H9 (cell line): ENCODE data around the gene MTOR. TPM values are rescaled to one million over a fixed set of nuclear protein-coding genes. Genes with fewer than 3 reads are reported as not detected.

Source experiments
- DNase-seq: peaks from one replicate; pipeline ENCODE4 v3.0.0-alpha.2; 2017
- H2AFZ ChIP-seq: one replicate; pipeline ENCODE4 v1.6.1; 2013; ENCODE audit warnings: mild to moderate bottlenecking, low read length, control low read depth, moderate library complexity
- H2AK5ac ChIP-seq: 2 replicates; pipeline ENCODE4 v1.6.1; 2013; ENCODE audit warnings: low read length, control low read depth, mixed read lengths; ENCODE audit not compliant: insufficient read length
- H2BK120ac ChIP-seq: one replicate; pipeline ENCODE4 v1.6.1; 2013; ENCODE audit warnings: low read depth, mild to moderate bottlenecking, low read length, control low read depth, inconsistent platforms; ENCODE audit not compliant: poor library complexity, severe bottlenecking
- H2BK12ac ChIP-seq: 2 replicates; pipeline ENCODE4 v1.6.1; 2013; ENCODE audit warnings: low read length, control low read depth, mixed read lengths, low read depth; ENCODE audit not compliant: insufficient read length
- H2BK15ac ChIP-seq: 2 replicates; pipeline ENCODE4 v1.6.1; 2013; ENCODE audit warnings: low read depth, low read length, control low read depth
- H2BK20ac ChIP-seq: one replicate; pipeline ENCODE4 v1.6.1; 2013; ENCODE audit warnings: low read depth, mild to moderate bottlenecking, low read length, control low read depth, inconsistent platforms; ENCODE audit not compliant: poor library complexity, severe bottlenecking
- H2BK5ac ChIP-seq: 2 replicates; pipeline ENCODE4 v1.6.1; 2013; ENCODE audit warnings: low read length, control low read depth, mixed read lengths; ENCODE audit not compliant: insufficient read length
- H3K14ac ChIP-seq: 2 replicates; pipeline ENCODE4 v1.6.1; 2013; ENCODE audit warnings: low read length, control low read depth; ENCODE audit not compliant: insufficient read depth
- H3K18ac ChIP-seq: 2 replicates; pipeline ENCODE4 v1.6.1; 2013; ENCODE audit warnings: low read depth, mild to moderate bottlenecking, mixed read lengths, low read length, control low read depth; ENCODE audit not compliant: insufficient read length
- H3K23ac ChIP-seq: 2 replicates; pipeline ENCODE4 v1.6.1; 2013; ENCODE audit warnings: low read length, control low read depth, mixed read lengths, low read depth; ENCODE audit not compliant: insufficient read length
- H3K23me2 ChIP-seq: 2 replicates; pipeline ENCODE4 v1.6.1; 2013; ENCODE audit warnings: low read depth, mild to moderate bottlenecking, mixed read lengths, low read length, control low read depth; ENCODE audit not compliant: insufficient read length, poor library complexity, severe bottlenecking
- H3K27ac ChIP-seq: 2 replicates; pipeline ENCODE4 v1.5.1; 2013; ENCODE audit warnings: low read length, control low read depth, mixed read lengths, low read depth; ENCODE audit not compliant: insufficient read length
- H3K27me3 ChIP-seq: 2 replicates; pipeline ENCODE4 v1.6.1; 2013; ENCODE audit warnings: low read length, control low read depth, inconsistent platforms; ENCODE audit not compliant: insufficient read depth
- H3K4ac ChIP-seq: 2 replicates; pipeline ENCODE4 v1.6.1; 2013; ENCODE audit warnings: low read depth, mild to moderate bottlenecking, control low read depth, inconsistent platforms, low read length, moderate library complexity
- H3K4me1 ChIP-seq: 2 replicates; pipeline ENCODE4 v1.6.1; 2013; ENCODE audit warnings: low read length, control low read depth, inconsistent platforms; ENCODE audit not compliant: insufficient read depth
- H3K4me2 ChIP-seq: 2 replicates; pipeline ENCODE4 v1.6.1; 2013; ENCODE audit warnings: low read length, control low read depth, mixed read lengths; ENCODE audit not compliant: insufficient read length, insufficient read depth
- H3K56ac ChIP-seq: 2 replicates; pipeline ENCODE4 v1.6.1; 2013; ENCODE audit warnings: low read depth, mild to moderate bottlenecking, mixed read lengths, low read length, control low read depth; ENCODE audit not compliant: insufficient read length
- H3K79me1 ChIP-seq: 2 replicates; pipeline ENCODE4 v1.6.1; 2013; ENCODE audit warnings: low read depth, mild to moderate bottlenecking, moderate library complexity, low read length, control low read depth, inconsistent platforms; ENCODE audit not compliant: insufficient read depth, poor library complexity, severe bottlenecking
- H3K79me2 ChIP-seq: 2 replicates; pipeline ENCODE4 v1.6.1; 2013; ENCODE audit warnings: low read length, control low read depth, inconsistent platforms; ENCODE audit not compliant: insufficient read depth
- H3K9ac ChIP-seq: 2 replicates; pipeline ENCODE4 v1.6.1; 2013; ENCODE audit warnings: low read length, control low read depth, mixed read lengths; ENCODE audit not compliant: insufficient read length; ENCODE audit errors: extremely low read depth
- H3K9me3 ChIP-seq: one replicate; pipeline ENCODE4 v1.6.1; 2013; ENCODE audit warnings: low read depth, low read length, inconsistent platforms; ENCODE audit not compliant: control insufficient read depth
- H3T11ph ChIP-seq: one replicate; pipeline ENCODE4 v1.6.1; 2013; ENCODE audit warnings: mild to moderate bottlenecking, low read length, control low read depth, inconsistent platforms
- H4K20me1 ChIP-seq: one replicate; pipeline ENCODE4 v1.6.1; 2013; ENCODE audit not compliant: control insufficient read depth, insufficient read length, insufficient read depth
- H4K5ac ChIP-seq: 2 replicates; pipeline ENCODE4 v1.6.1; 2013; ENCODE audit warnings: low read depth, mild to moderate bottlenecking, mixed read lengths, low read length, control low read depth; ENCODE audit not compliant: insufficient read length
- H4K8ac ChIP-seq: replicated peaks from 2 replicates; pipeline ENCODE4 v1.6.1; 2013; ENCODE audit warnings: low read length, control low read depth, mixed read lengths, low read depth; ENCODE audit not compliant: insufficient read length
- H4K91ac ChIP-seq: 2 replicates; pipeline ENCODE4 v1.6.1; 2013; ENCODE audit warnings: low read depth, mild to moderate bottlenecking, moderate library complexity, mixed read lengths, low read length, control low read depth; ENCODE audit not compliant: insufficient read length
- H3K27ac Mint-ChIP-seq, 3 experiments: 2 replicates in 2 of 3; 3 replicates in 1 of 3; pipeline ENCODE4 v1.8.0; 2020 to 2021; ENCODE audit warnings: mixed read lengths in 3 of 3, mild to moderate bottlenecking in 1 of 3, moderate library complexity in 1 of 3
- H3K27me3 Mint-ChIP-seq: 2 replicates; pipeline ENCODE4 v1.8.0; 2021; ENCODE audit warnings: low read depth, mild to moderate bottlenecking, moderate library complexity, mixed read lengths
- H3K36me3 Mint-ChIP-seq, 3 experiments: 2 replicates in 2 of 3; 3 replicates in 1 of 3; pipeline ENCODE4 v1.8.0; 2020 to 2021; ENCODE audit warnings: low read depth in 3 of 3, mixed read lengths in 3 of 3; ENCODE audit not compliant: insufficient read depth in 1 of 3
- H3K4me1 Mint-ChIP-seq, 2 experiments: 2 replicates each; pipeline ENCODE4 v1.8.0; 2020; ENCODE audit warnings: mixed read lengths in 2 of 2
- H3K4me3 Mint-ChIP-seq, 2 experiments: 2 replicates in 1 of 2; 3 replicates in 1 of 2; pipeline ENCODE4 v1.8.0; 2020 to 2021; ENCODE audit warnings: mild to moderate bottlenecking in 2 of 2, mixed read lengths in 2 of 2, moderate library complexity in 1 of 2
- H3K9me3 Mint-ChIP-seq, 2 experiments: 2 replicates in 1 of 2; 3 replicates in 1 of 2; pipeline ENCODE4 v1.8.0; 2020; ENCODE audit warnings: mild to moderate bottlenecking in 2 of 2, mixed read lengths in 2 of 2, moderate library complexity in 1 of 2
- CTCF ChIP-seq: fragments of 200-600 bp; sonication (generic); conservative IDR thresholded peaks from 3 replicates; pipeline ENCODE4 v1.8.0; 2021; ENCODE audit warnings: antibody characterized with exemption, mild to moderate bottlenecking
- WGBS: extraction: QIAGEN DNeasy Blood & Tissue Kit; methylation state at CpG from one replicate; pipeline ENCODE4 v1.1.7; 2013; ENCODE audit warnings: missing lambda C conversion rate, low lambda C conversion rate, mixed read lengths; ENCODE audit not compliant: insufficient read length; ENCODE audit errors: extremely low coverage; 5-methylcytosine and 5-hydroxymethylcytosine counted together
- total RNA-seq: library from RNA; stranded (reverse); gene quantifications from 2 replicates; pipeline ENCODE4 v1.2.1, GENCODE V29; 2021

The MTOR gene
- total RNA-seq, 1 experiment from 2014 or later = 67.5 TPM

- Histone ChIP-seq H3K9ac (no peak overlapping the region), H3K23me2 (no peaks in the 10 kb centered on the region), H2BK120ac (no peak overlapping the region), H3K79me1 (no peaks in the 10 kb centered on the region), H3K27ac (no peak overlapping the region), H4K20me1 (no peaks in the 10 kb centered on the region), H3K4me1 (peaks cover 9% of the 10 kb centered on the region; the same call in 1 of the 2 replicates), H3K56ac (no peak overlapping the region), H4K91ac (no peak overlapping the region), H2BK5ac (no peak overlapping the region), H4K5ac (no peak overlapping the region), H3K27me3 (no peaks in the 10 kb centered on the region), H3K9me3 (no peaks in the 10 kb centered on the region), H4K8ac (no peak overlapping the region), H3K23ac (no peak overlapping the region), H2AK5ac (no peak overlapping the region), H3K4ac (no peak overlapping the region), H3K18ac (no peak overlapping the region), H3T11ph (no peak overlapping the region), H2BK15ac (no peak overlapping the region), H3K14ac (no peak overlapping the region), H3K4me2 (no peak overlapping the region), H2BK12ac (no peak overlapping the region), H3K79me2 (no peaks in the 10 kb centered on the region), H2AFZ (no peak overlapping the region), H2BK20ac (no peak overlapping the region)
- no peak for DNase-seq
- TF ChIP-seq CTCF = no peak
- no peaks in the 10 kb centered on the region; a peak in 1 of 5 replicates for H3K9me3 Mint-ChIP-seq
- peaks cover 11 to 42% (median 17%) of the 10 kb centered on the region in 3 experiments for H3K36me3 Mint-ChIP-seq
- no peaks in the 10 kb centered on the region for H3K27me3 Mint-ChIP-seq
- H3K4me1 Mint-ChIP-seq = peaks cover 28 to 34% of the 10 kb centered on the region in 2 experiments
- WGBS = no CpG with 5 or more reads among the region's 2 CpGs
- H3K27ac Mint-ChIP-seq = no peak overlapping the region
- H3K4me3 Mint-ChIP-seq = no peak overlapping the region
These were observed 28.7 kb upstream of the MTOR start for GRCh38 chr1:11291049-11291448.
